WTC11 (cell line): ENCODE results near the gene PDZD7. TPM values are rescaled to one million over a fixed set of nuclear protein-coding genes. Genes with fewer than 3 reads are reported as not detected.

Experiments used
- ATAC-seq: fragments of 200-7000 bp; cut with Tn5 transposase; 2 replicates; pipeline ENCODE4 v1.10.0; 2021; ENCODE audit warnings: mild to moderate bottlenecking, moderate library complexity
- CTCF ChIA-PET: fragments of 300-600 bp; sonication (Branson Sonifier 250); formaldehyde crosslinking; loops from one replicate; lab custom pipeline; 2021; ENCODE audit warnings: antibody characterized with exemption; lab: Charles Lee
- POLR2A ChIA-PET: fragments of 350-600 bp; sonication (Branson Sonifier 250); formaldehyde crosslinking; loops from one replicate; lab custom pipeline; 2021; ENCODE audit warnings: antibody characterized with exemption; lab: Charles Lee
- DNase-seq: peaks from one replicate; pipeline ENCODE4 v3.0.0; 2021; ENCODE audit warnings: low spot score
- H3K27ac Mint-ChIP-seq: 2 replicates; pipeline ENCODE4 v1.8.0; 2021; ENCODE audit warnings: mixed read lengths
- H3K27me3 Mint-ChIP-seq: 2 replicates; pipeline ENCODE4 v1.8.0; 2021; ENCODE audit warnings: low read depth, mild to moderate bottlenecking, moderate library complexity, mixed read lengths
- H3K36me3 Mint-ChIP-seq: 2 replicates; pipeline ENCODE4 v1.8.0; 2021; ENCODE audit warnings: mixed read lengths
- H3K4me1 Mint-ChIP-seq: 2 replicates; pipeline ENCODE4 v1.8.0; 2022; ENCODE audit warnings: mixed read lengths
- H3K4me3 Mint-ChIP-seq: 2 replicates; pipeline ENCODE4 v1.8.0; 2021; ENCODE audit warnings: mild to moderate bottlenecking, moderate library complexity, mixed read lengths
- H3K9me3 Mint-ChIP-seq: 2 replicates; pipeline ENCODE4 v1.8.0; 2021; ENCODE audit warnings: mixed read lengths
- CBFB ChIP-seq: sonication (generic); formaldehyde crosslinking; IDR thresholded peaks from 2 replicates; pipeline ENCODE4 v1.8.1; 2022; ENCODE audit warnings: mild to moderate bottlenecking, low read depth, missing genetic modification reagents
- EMX1 ChIP-seq: fragments of 250-450 bp; sonication (Bioruptor Pico); IDR thresholded peaks from 2 replicates; pipeline ENCODE4 v1.8.0; 2021; ENCODE audit warnings: mild to moderate bottlenecking
- ETV6 ChIP-seq: sonication (generic); formaldehyde crosslinking; IDR thresholded peaks from 2 replicates; pipeline ENCODE4 v1.8.1; 2022; ENCODE audit warnings: mild to moderate bottlenecking, missing genetic modification reagents
- FOXJ3 ChIP-seq: sonication (generic); formaldehyde crosslinking; IDR thresholded peaks from 2 replicates; pipeline ENCODE4 v1.9.0; 2021; ENCODE audit warnings: missing genetic modification reagents, mild to moderate bottlenecking, borderline replicate concordance
- IRF2 ChIP-seq: sonication (generic); formaldehyde crosslinking; IDR thresholded peaks from 2 replicates; pipeline ENCODE4 v1.8.0; 2022; ENCODE audit warnings: low read depth, missing genetic modification reagents, borderline replicate concordance
- ZNF121 ChIP-seq: sonication (generic); formaldehyde crosslinking; IDR thresholded peaks from 2 replicates; pipeline ENCODE4 v1.8.0; 2023; ENCODE audit warnings: missing genetic modification reagents
- total RNA-seq: library from RNA; stranded (reverse); gene quantifications from 3 replicates; pipeline ENCODE4 v1.2.3, GENCODE V29; 2021
- TF ChIP-seq, protein P1 (sequence below): sonication (generic); formaldehyde crosslinking; IDR thresholded peaks from 2 replicates; pipeline ENCODE4 v1.8.1; 2023; ENCODE audit warnings: mild to moderate bottlenecking, missing genetic modification reagents
- TF ChIP-seq, protein P2 (sequence below): sonication (generic); formaldehyde crosslinking; IDR thresholded peaks from 2 replicates; pipeline ENCODE4 v1.8.1; 2022; ENCODE audit warnings: missing genetic modification reagents, borderline replicate concordance
- TF ChIP-seq, protein P3 (sequence below): sonication (generic); formaldehyde crosslinking; IDR thresholded peaks from 2 replicates; pipeline ENCODE4 v1.8.0; 2022; ENCODE audit warnings: mild to moderate bottlenecking, missing genetic modification reagents
- TF ChIP-seq, protein P4 (sequence below): sonication (generic); formaldehyde crosslinking; IDR thresholded peaks from 2 replicates; pipeline ENCODE4 v1.8.0; 2022; ENCODE audit warnings: mild to moderate bottlenecking, missing genetic modification reagents
- TF ChIP-seq, protein P5 (sequence below): sonication (generic); formaldehyde crosslinking; IDR thresholded peaks from 2 replicates; pipeline ENCODE4 v1.8.0; 2023; ENCODE audit warnings: missing genetic modification reagents, mild to moderate bottlenecking, borderline replicate concordance
- TF ChIP-seq, protein P6 (sequence below): sonication (generic); formaldehyde crosslinking; IDR thresholded peaks from 2 replicates; pipeline ENCODE4 v1.8.0; 2022; ENCODE audit warnings: mild to moderate bottlenecking, missing genetic modification reagents

Gene PDZD7
- total RNA-seq, 1 experiment from 2014 or later: 2.6 TPM

DNA sequence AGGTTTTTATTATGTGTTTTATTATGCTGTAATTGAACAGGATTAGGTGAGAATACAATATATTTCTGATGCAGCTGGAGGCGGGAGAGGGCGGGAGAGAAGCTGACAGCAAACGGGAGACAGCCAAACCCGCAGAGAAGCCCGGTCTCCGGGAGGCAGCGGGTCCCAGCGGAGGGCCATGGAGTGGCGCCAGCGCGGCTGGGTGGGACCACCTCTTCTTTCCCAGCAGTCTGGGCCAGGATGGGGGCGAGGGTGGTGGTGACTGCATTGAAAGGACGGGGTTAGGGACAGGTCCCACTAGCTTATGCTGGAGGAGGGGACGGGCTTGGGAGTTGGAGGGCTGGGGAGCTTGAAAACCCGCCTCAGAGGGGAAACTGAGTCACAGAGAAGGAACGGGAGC lies 16.3 kb upstream of the PDZD7 start:
- ChIA-PET POLR2A (interaction anchor here (0.6 to 1.4 kb wide), 4 partner anchors 11 to 363 kb away, joined by 3 to 4 read pairs (median 3); no protein-coding TSS in a partner anchor), CTCF (interaction anchor here (0.6 to 10.4 kb wide), 21 partner anchors 8 to 245 kb away, joined by 3 to 405 read pairs (median 4); partner anchors contain the start of genes KAZALD1, LZTS2, PDZD7 and SFXN3)
- Mint-ChIP-seq H3K4me3 (peak overlapping the region; percentile 73), H3K9me3 (no peaks in the 10 kb centered on the region), H3K27ac (no peak overlapping the region), H3K4me1 (peaks cover 50% of the 10 kb centered on the region), H3K36me3 (no peaks in the 10 kb centered on the region), H3K27me3 (peaks cover 88% of the 10 kb centered on the region)
- TF ChIP-seq FOXJ3 (CRISPR knock-in tag) (no peak), IRF2 (CRISPR knock-in tag) (no peak)
- TF ChIP-seq, protein P1, sequence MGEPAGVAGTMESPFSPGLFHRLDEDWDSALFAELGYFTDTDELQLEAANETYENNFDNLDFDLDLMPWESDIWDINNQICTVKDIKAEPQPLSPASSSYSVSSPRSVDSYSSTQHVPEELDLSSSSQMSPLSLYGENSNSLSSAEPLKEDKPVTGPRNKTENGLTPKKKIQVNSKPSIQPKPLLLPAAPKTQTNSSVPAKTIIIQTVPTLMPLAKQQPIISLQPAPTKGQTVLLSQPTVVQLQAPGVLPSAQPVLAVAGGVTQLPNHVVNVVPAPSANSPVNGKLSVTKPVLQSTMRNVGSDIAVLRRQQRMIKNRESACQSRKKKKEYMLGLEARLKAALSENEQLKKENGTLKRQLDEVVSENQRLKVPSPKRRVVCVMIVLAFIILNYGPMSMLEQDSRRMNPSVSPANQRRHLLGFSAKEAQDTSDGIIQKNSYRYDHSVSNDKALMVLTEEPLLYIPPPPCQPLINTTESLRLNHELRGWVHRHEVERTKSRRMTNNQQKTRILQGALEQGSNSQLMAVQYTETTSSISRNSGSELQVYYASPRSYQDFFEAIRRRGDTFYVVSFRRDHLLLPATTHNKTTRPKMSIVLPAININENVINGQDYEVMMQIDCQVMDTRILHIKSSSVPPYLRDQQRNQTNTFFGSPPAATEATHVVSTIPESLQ: no peak
- no peak for ATAC-seq
- no peak for DNase-seq

DNA sequence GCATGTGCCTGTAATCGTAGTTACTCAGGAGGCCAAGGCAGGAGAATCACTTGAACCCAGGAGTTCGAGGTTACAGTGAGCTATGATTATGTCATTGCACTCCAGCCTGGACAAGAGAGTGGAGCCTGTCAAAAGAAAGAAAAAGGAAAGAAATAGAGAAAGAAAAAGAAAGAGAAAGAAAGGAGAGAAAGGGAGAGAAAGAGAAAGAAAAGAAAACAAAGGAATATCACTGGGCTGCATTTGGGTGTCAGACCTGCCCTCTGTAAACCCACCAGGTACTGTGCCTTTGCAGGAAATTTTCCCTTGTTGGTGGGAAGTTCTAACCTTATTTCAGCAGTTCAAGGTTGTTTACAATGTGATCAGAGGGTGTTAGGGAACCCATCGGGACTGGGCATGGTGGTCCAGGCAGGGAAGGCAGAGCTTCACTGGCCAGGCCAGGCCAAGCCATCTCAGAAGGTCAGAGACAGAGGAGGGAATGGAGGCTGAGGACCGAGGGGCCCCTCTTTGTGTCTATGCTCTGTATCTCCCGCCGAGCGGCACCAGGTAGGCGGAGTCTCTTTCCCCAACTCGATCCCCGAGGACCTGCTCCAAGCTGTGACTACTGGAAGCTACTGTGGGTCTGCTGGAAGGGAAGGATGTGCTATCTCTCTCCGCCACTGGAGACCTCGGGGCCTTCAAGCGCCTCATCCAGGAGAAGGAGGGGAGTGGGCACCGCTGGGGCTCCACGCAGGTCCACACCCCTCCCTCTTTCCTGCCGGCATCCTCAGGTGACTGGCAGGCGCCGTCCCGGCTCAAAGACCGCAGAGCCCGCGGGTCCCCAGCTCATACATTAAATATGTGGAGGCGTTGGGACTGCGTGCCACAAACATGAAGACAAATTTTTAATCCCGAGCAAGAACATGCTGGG lies 15.7 kb upstream of the PDZD7 start:
- ATAC-seq (peak; percentile 11), DNase-seq (peak; percentile 59)
- Mint-ChIP-seq H3K4me1 (peaks cover 56% of the 10 kb centered on the region), H3K4me3 (peak overlapping the region; percentile 73), H3K9me3 (no peaks in the 10 kb centered on the region), H3K36me3 (no peaks in the 10 kb centered on the region), H3K27ac (no peak overlapping the region), H3K27me3 (peaks cover 83% of the 10 kb centered on the region)
- TF ChIP-seq, protein P2, sequence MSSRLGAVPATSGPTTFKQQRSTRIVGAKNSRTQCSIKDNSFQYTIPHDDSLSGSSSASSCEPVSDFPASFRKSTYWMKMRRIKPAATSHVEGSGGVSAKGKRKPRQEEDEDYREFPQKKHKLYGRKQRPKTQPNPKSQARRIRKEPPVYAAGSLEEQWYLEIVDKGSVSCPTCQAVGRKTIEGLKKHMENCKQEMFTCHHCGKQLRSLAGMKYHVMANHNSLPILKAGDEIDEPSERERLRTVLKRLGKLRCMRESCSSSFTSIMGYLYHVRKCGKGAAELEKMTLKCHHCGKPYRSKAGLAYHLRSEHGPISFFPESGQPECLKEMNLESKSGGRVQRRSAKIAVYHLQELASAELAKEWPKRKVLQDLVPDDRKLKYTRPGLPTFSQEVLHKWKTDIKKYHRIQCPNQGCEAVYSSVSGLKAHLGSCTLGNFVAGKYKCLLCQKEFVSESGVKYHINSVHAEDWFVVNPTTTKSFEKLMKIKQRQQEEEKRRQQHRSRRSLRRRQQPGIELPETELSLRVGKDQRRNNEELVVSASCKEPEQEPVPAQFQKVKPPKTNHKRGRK (CRISPR knock-in tag): 0 out of 2 replicates have a peak, but pooled peaks have one; percentile 49
- TF ChIP-seq ETV6 (CRISPR knock-in tag) (no peak), ZNF121 (CRISPR knock-in tag) (0 out of 2 replicates have a peak, but pooled peaks have one; percentile 15)
- TF ChIP-seq, protein P3, sequence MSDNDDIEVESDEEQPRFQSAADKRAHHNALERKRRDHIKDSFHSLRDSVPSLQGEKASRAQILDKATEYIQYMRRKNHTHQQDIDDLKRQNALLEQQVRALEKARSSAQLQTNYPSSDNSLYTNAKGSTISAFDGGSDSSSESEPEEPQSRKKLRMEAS (CRISPR knock-in tag): 0 out of 2 replicates have a peak, but pooled peaks have one; percentile 20
- ChIA-PET CTCF (interaction anchor here (0.5 to 10.4 kb wide), 19 partner anchors 8 to 245 kb away, joined by 3 to 405 read pairs (median 5); partner anchors contain the start of genes KAZALD1, LZTS2, PDZD7 and SFXN3), POLR2A (interaction anchor here (0.6 to 1.4 kb wide), 6 partner anchors 11 to 362 kb away, joined by 3 to 4 read pairs (median 3); no protein-coding TSS in a partner anchor)

DNA sequence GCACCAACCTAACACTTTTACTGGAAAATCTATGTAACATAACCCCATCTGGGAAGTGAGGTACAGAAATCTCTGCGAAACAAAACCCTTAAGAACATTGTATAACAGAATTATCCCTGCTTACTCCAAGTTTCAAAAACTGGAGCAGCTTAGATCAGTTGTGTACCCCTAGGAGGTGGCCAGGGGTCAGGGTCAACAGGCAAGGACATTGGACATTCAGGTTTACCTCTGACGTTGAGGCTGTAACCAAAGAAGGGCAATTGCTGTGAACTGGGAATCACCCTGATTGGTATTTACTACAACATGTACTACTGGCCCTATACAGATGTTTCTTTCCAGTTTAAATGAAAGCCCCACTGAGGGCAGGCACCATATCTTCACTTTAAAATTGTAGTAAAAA lies 13.2 kb upstream of the PDZD7 start:
- Mint-ChIP-seq H3K36me3 (no peaks in the 10 kb centered on the region), H3K4me3 (no peak overlapping the region), H3K27me3 (peaks cover 67% of the 10 kb centered on the region), H3K27ac (no peak overlapping the region), H3K9me3 (no peaks in the 10 kb centered on the region), H3K4me1 (peaks cover 42% of the 10 kb centered on the region)
- DNase-seq: no peak
- ChIA-PET CTCF (interaction anchor here (1.4 to 7.3 kb wide), 10 partner anchors 14 to 244 kb away, joined by 3 to 124 read pairs (median 13); partner anchors contain the start of genes KAZALD1, PDZD7 and SFXN3), POLR2A (interaction anchor here (1.4 to 1.9 kb wide), 2 partner anchors 17 to 28 kb away, joined by 5 to 8 read pairs; partner anchors contain the start of gene KAZALD1)
- ATAC-seq: no peak
- TF ChIP-seq, protein P4, sequence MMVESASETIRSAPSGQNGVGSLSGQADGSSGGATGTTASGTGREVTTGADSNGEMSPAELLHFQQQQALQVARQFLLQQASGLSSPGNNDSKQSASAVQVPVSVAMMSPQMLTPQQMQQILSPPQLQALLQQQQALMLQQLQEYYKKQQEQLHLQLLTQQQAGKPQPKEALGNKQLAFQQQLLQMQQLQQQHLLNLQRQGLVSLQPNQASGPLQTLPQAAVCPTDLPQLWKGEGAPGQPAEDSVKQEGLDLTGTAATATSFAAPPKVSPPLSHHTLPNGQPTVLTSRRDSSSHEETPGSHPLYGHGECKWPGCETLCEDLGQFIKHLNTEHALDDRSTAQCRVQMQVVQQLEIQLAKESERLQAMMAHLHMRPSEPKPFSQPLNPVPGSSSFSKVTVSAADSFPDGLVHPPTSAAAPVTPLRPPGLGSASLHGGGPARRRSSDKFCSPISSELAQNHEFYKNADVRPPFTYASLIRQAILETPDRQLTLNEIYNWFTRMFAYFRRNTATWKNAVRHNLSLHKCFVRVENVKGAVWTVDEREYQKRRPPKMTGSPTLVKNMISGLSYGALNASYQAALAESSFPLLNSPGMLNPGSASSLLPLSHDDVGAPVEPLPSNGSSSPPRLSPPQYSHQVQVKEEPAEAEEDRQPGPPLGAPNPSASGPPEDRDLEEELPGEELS: no peak
- TF ChIP-seq, protein P5, sequence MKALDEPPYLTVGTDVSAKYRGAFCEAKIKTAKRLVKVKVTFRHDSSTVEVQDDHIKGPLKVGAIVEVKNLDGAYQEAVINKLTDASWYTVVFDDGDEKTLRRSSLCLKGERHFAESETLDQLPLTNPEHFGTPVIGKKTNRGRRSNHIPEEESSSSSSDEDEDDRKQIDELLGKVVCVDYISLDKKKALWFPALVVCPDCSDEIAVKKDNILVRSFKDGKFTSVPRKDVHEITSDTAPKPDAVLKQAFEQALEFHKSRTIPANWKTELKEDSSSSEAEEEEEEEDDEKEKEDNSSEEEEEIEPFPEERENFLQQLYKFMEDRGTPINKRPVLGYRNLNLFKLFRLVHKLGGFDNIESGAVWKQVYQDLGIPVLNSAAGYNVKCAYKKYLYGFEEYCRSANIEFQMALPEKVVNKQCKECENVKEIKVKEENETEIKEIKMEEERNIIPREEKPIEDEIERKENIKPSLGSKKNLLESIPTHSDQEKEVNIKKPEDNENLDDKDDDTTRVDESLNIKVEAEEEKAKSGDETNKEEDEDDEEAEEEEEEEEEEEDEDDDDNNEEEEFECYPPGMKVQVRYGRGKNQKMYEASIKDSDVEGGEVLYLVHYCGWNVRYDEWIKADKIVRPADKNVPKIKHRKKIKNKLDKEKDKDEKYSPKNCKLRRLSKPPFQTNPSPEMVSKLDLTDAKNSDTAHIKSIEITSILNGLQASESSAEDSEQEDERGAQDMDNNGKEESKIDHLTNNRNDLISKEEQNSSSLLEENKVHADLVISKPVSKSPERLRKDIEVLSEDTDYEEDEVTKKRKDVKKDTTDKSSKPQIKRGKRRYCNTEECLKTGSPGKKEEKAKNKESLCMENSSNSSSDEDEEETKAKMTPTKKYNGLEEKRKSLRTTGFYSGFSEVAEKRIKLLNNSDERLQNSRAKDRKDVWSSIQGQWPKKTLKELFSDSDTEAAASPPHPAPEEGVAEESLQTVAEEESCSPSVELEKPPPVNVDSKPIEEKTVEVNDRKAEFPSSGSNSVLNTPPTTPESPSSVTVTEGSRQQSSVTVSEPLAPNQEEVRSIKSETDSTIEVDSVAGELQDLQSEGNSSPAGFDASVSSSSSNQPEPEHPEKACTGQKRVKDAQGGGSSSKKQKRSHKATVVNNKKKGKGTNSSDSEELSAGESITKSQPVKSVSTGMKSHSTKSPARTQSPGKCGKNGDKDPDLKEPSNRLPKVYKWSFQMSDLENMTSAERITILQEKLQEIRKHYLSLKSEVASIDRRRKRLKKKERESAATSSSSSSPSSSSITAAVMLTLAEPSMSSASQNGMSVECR: no peak
- TF ChIP-seq EMX1 (no peak), CBFB (CRISPR knock-in tag) (no peak)
- TF ChIP-seq, protein P3 (CRISPR knock-in tag): no peak
- TF ChIP-seq, protein P6, sequence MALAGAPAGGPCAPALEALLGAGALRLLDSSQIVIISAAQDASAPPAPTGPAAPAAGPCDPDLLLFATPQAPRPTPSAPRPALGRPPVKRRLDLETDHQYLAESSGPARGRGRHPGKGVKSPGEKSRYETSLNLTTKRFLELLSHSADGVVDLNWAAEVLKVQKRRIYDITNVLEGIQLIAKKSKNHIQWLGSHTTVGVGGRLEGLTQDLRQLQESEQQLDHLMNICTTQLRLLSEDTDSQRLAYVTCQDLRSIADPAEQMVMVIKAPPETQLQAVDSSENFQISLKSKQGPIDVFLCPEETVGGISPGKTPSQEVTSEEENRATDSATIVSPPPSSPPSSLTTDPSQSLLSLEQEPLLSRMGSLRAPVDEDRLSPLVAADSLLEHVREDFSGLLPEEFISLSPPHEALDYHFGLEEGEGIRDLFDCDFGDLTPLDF (CRISPR knock-in tag): no peak
